ENCODE results near the gene TRIM24. TPM values are rescaled to one million over a fixed set of nuclear protein-coding genes. Genes with fewer than 3 reads are reported as not detected.

Gene TRIM24
- total RNA-seq, 2 experiments from 2014 or later: 14.1 to 16.0 TPM

- H3K4me3 ChIP-seq (ENCODE audit: low read length): no peak overlapping the region
- peaks cover 99% of the 10 kb centered on the region for H3K36me3 Mint-ChIP-seq (ENCODE audit: low read depth)
- peaks cover 97% of the 10 kb centered on the region for H3K36me3 ChIP-seq (ENCODE audit: insufficient read depth, low read length)
- peaks cover 23 to 44% of the 10 kb centered on the region in 2 experiments for H3K9me3 ChIP-seq (ENCODE audit: control insufficient read depth in 1 of 2, insufficient read depth in 1 of 2, low read length in 2 of 2)
- H3K27ac ChIP-seq (ENCODE audit: low read depth in 1 of 2, low read length in 2 of 2): no peak overlapping the region
- CTCF ChIA-PET: no interaction called here
- ATAC-seq (ENCODE audit: poor library complexity): no peak
- intact Hi-C loops (cut with DNase I, micrococcal nuclease): no loop called here
- no peaks in the 10 kb centered on the region for H3K27me3 Mint-ChIP-seq
- H3K4me3 Mint-ChIP-seq: no peak overlapping the region
- TF ChIP-seq CTCF (IDR thresholded peaks at IDR 0.05): no peak
- H3K4me1 Mint-ChIP-seq (ENCODE audit: low read depth): no peaks in the 10 kb centered on the region
- no peaks in the 10 kb centered on the region for H3K27me3 ChIP-seq (ENCODE audit: control insufficient read depth in 1 of 2, insufficient read depth in 2 of 2, low read length in 2 of 2)
- H3K4me1 ChIP-seq (ENCODE audit: insufficient read depth, low read length): no peaks in the 10 kb centered on the region
- DNase-seq: no peak
- H3K27ac Mint-ChIP-seq: no peak overlapping the region
- H3K9me3 Mint-ChIP-seq: peaks cover 21% of the 10 kb centered on the region
- POLR2A ChIA-PET: no interaction called here
These were observed 95.6 kb downstream of the TRIM24 start for GRCh38 chr7:138555684-138556083.

GRCh38 chr7:138556771-138557484 is 96.9 kb downstream of the TRIM24 start:
- ChIA-PET POLR2A (interaction anchor here (0.6 kb wide), 1 partner anchor 331 kb away, joined by 3 read pairs; no protein-coding TSS in a partner anchor), CTCF (no interaction called here)
- no peak for DNase-seq
- intact Hi-C loops (cut with DNase I, micrococcal nuclease): no loop called here
- H3K4me3 ChIP-seq (ENCODE audit: low read length): no peak overlapping the region
- H3K9me3 ChIP-seq (ENCODE audit: control insufficient read depth in 1 of 2, insufficient read depth in 1 of 2, low read length in 2 of 2): peaks cover 23 to 44% of the 10 kb centered on the region in 2 experiments
- no peak for TF ChIP-seq CTCF (IDR thresholded peaks at IDR 0.05)
- Mint-ChIP-seq H3K9me3 (peaks cover 22% of the 10 kb centered on the region), H3K27ac (no peak overlapping the region), H3K27me3 (no peaks in the 10 kb centered on the region), H3K4me3 (no peak overlapping the region), H3K36me3 (ENCODE audit: low read depth) (peaks cover 99% of the 10 kb centered on the region), H3K4me1 (ENCODE audit: low read depth) (no peaks in the 10 kb centered on the region)
- no peaks in the 10 kb centered on the region for H3K27me3 ChIP-seq (ENCODE audit: control insufficient read depth in 1 of 2, insufficient read depth in 2 of 2, low read length in 2 of 2)
- no peak for ATAC-seq (ENCODE audit: poor library complexity)
- H3K4me1 ChIP-seq (ENCODE audit: insufficient read depth, low read length): no peaks in the 10 kb centered on the region
- peaks cover 97% of the 10 kb centered on the region for H3K36me3 ChIP-seq (ENCODE audit: insufficient read depth, low read length)
- no peak overlapping the region for H3K27ac ChIP-seq (ENCODE audit: low read depth in 1 of 2, low read length in 2 of 2)

GRCh38 chr7:138559448-138559847 is 99.4 kb downstream of the TRIM24 start:
- Mint-ChIP-seq H3K27ac (no peak overlapping the region), H3K36me3 (ENCODE audit: low read depth) (peaks cover 100% of the 10 kb centered on the region), H3K4me1 (ENCODE audit: low read depth) (no peaks in the 10 kb centered on the region), H3K27me3 (no peaks in the 10 kb centered on the region), H3K4me3 (no peak overlapping the region), H3K9me3 (peaks cover 30% of the 10 kb centered on the region)
- Histone ChIP-seq H3K4me1 (ENCODE audit: insufficient read depth, low read length) (no peaks in the 10 kb centered on the region), H3K27me3 (ENCODE audit: control insufficient read depth in 1 of 2, insufficient read depth in 2 of 2, low read length in 2 of 2) (no peaks in the 10 kb centered on the region), H3K36me3 (ENCODE audit: insufficient read depth, low read length) (peaks cover 97% of the 10 kb centered on the region), H3K9me3 (ENCODE audit: control insufficient read depth in 1 of 2, insufficient read depth in 1 of 2, low read length in 2 of 2) (peaks cover 33 to 62% of the 10 kb centered on the region in 2 experiments), H3K27ac (ENCODE audit: low read depth in 1 of 2, low read length in 2 of 2) (no peak overlapping the region), H3K4me3 (ENCODE audit: low read length) (no peak overlapping the region)
- intact Hi-C loops (cut with DNase I, micrococcal nuclease): no loop called here
- CTCF ChIA-PET: no interaction called here
- POLR2A ChIA-PET: no interaction called here
- DNase-seq (no peak), ATAC-seq (ENCODE audit: poor library complexity) (no peak)
- no peak for TF ChIP-seq CTCF (IDR thresholded peaks at IDR 0.05)
